NT2/D1 (cell line): ENCODE results near the gene USP35.

ENCODE experiments used
- SUZ12 ChIP-seq: IDR thresholded peaks from 2 replicates; pipeline ENCODE4 v1.6.1; 2011; ENCODE audit not compliant: insufficient read length, insufficient read depth; ENCODE audit errors: extremely low read depth
- YY1 ChIP-seq: IDR thresholded peaks from 2 replicates; pipeline ENCODE4 v1.6.1; 2011; ENCODE audit not compliant: insufficient read length, insufficient read depth
- ZNF274 ChIP-seq: IDR thresholded peaks from 2 replicates; pipeline ENCODE4 v1.6.1; 2011; ENCODE audit warnings: mild to moderate bottlenecking, low read depth, low read length

DNA sequence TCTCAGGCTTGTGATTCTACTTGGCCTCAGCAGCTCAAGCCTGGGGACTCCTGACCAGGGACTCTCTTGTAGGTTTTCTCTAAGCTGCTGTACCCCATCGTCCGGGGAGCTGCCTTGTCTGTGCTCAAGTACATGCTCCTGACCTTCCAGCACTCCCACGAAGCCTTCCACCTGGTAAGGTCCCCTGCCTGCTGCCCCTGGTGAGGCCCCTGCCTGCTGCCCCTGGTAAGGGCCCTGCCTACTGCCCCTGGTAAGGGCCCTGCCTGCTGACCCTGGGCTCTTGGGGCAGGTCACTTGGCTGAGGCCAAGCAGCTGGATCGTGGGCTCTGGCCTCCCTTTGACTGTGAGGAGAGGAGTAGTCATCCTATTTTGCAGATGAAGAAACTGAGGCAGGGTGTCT, 11.3 kb downstream of the USP35 start:
- TF ChIP-seq YY1 (no peak), SUZ12 (no peak), ZNF274 (no peak)
